Measurements from ENCODE around the gene PCDHB9.
A peak's percentile ranks its signal among the peaks of the same experiment; 100 is the strongest.
"Not testable (repeated sequence)": the region's sequence is repeated elsewhere in the genome, so short reads cannot be mapped to it uniquely, and the experiment has no call there.

Gene PCDHB9

DNA sequence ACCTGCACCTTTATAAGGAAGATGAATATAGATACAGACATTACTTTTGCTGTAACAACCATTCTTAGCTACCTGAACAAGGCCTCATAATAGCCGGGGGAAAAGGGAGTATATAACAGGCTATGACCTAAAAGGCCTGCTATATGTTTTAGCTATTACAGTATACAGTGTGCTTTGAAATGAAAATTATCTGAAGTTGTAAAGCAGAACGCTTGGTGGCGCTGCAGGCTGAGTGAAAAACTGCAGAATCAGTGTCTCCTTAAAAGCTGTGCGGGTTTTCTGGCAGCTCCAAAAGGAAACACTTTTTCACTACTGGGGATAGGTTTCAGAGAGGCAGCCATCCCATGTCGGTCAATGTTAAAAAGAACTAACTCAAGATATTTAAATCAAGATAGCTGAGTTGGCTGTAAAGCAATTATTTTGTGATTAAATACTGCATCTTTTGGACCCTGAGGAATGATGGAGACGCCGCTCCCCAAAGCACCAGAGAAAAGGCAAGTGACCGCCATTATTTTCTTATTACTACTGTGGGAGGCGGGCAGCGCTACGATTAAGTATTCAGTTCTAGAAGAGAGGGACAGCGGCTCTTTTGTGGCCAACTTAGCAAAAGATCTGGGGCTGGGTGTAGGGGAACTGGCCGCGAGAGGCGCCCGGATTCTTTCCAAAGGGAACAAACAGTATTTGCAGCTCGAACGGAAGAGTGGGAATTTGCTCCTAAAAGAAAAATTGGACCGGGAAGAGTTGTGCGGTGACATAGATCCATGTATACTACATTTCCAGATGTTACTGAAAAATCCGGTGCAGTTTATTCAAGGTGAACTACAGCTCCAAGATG lies 31.2 kb upstream of the PCDHB9 start:
- H3K27ac Mint-ChIP-seq = no peak overlapping the region

DNA sequence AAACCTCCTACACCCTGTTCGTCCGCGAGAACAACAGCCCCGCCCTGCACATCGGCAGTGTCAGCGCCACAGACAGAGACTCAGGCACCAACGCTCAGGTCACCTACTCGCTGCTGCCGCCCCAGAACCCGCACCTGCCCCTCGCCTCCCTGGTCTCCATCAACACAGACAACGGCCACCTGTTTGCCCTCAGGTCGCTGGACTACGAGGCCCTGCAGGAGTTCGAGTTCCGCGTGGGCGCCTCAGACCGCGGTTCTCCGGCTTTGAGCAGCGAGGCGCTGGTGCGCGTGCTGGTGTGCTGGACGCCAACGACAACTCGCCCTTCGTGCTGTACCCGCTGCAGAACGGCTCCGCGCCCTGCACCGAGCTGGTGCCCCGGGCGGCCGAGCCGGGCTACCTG lies 29.6 kb upstream of the PCDHB9 start:
- DNase-seq; H3K27ac Mint-ChIP-seq; H3K4me3 Mint-ChIP-seq; H3K4me1 Mint-ChIP-seq; H3K27me3 Mint-ChIP-seq (ENCODE audit: low read depth, poor library complexity): not testable (repeated sequence)
- H3K9me3 Mint-ChIP-seq = peaks cover 67% of the 10 kb centered on the region
- H3K36me3 Mint-ChIP-seq (ENCODE audit: low read depth) = peaks cover 50% of the 10 kb centered on the region

More for the DNA sequence above, 31.2 kb upstream of the PCDHB9 start:
- TF ChIP-seq, protein P1, sequence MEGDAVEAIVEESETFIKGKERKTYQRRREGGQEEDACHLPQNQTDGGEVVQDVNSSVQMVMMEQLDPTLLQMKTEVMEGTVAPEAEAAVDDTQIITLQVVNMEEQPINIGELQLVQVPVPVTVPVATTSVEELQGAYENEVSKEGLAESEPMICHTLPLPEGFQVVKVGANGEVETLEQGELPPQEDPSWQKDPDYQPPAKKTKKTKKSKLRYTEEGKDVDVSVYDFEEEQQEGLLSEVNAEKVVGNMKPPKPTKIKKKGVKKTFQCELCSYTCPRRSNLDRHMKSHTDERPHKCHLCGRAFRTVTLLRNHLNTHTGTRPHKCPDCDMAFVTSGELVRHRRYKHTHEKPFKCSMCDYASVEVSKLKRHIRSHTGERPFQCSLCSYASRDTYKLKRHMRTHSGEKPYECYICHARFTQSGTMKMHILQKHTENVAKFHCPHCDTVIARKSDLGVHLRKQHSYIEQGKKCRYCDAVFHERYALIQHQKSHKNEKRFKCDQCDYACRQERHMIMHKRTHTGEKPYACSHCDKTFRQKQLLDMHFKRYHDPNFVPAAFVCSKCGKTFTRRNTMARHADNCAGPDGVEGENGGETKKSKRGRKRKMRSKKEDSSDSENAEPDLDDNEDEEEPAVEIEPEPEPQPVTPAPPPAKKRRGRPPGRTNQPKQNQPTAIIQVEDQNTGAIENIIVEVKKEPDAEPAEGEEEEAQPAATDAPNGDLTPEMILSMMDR (IDR thresholded peaks at IDR 0.05) = no peak
- no peak overlapping the region for H3K4me3 Mint-ChIP-seq
- DNase-seq = no peak
- H3K36me3 Mint-ChIP-seq (ENCODE audit: low read depth) = peaks cover 60% of the 10 kb centered on the region
- H3K4me1 Mint-ChIP-seq = no peaks in the 10 kb centered on the region
- H3K9me3 Mint-ChIP-seq = peaks cover 79% of the 10 kb centered on the region
- H3K27me3 Mint-ChIP-seq (ENCODE audit: low read depth, poor library complexity) = peaks cover 4% of the 10 kb centered on the region

DNA sequence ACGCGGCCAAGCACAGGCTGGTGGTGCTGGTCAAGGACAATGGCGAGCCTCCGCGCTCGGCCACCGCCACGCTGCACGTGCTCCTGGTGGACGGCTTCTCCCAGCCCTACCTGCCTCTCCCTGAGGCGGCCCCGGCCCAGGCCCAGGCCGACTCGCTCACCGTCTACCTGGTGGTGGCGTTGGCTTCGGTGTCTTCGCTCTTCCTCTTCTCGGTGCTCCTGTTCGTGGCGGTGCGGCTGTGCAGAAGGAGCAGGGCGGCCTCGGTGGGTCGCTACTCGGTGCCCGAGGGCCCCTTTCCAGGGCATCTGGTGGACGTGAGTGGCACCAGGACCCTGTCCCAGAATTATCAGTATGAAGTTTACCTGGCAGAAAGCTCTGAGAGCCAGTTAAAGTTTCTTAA lies 29.1 kb upstream of the PCDHB9 start:
- not testable (repeated sequence) for H3K4me3 Mint-ChIP-seq; H3K27me3 Mint-ChIP-seq (ENCODE audit: low read depth, poor library complexity); H3K4me1 Mint-ChIP-seq; H3K27ac Mint-ChIP-seq; DNase-seq
- peaks cover 65% of the 10 kb centered on the region for H3K9me3 Mint-ChIP-seq
- H3K36me3 Mint-ChIP-seq (ENCODE audit: low read depth) = peaks cover 44% of the 10 kb centered on the region

DNA sequence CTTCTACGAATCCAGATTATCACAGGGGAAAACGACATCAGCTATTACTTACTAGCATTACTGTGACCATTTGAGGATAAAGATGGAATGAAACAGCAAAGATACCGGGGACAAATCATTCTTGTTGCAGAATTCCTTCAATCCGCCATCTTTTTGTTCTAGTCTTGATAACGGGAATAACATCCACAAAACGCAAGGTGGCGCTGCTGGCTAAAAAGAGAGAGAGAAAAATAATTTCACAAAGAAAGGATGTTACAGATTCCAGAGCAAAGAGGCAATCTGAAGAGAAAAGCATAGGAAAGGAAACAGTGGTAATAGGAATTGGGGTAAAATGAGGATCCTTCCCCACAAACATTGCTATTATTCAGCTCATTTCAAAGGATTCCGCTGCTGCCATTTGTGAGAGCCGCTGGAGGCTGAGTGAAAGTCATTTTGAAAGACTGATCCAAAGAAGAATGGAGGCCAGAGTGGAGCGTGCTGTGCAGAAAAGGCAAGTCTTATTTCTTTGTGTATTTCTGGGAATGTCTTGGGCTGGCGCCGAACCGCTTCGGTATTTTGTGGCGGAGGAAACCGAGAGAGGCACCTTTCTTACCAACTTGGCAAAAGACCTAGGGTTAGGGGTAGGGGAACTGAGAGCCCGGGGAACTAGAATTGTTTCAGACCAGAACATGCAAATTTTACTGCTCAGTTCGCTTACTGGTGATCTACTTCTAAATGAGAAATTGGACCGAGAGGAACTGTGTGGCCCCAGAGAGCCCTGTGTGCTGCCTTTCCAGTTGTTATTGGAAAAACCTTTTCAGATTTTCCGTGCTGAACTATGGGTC lies 14.4 kb upstream of the PCDHB9 start, which contains the start of gene PCDHB7:
PCDHB7 (plus strand) TSS at position 264 of the 824 bp plus-strand sequence; CDS start at position 456, 192 bp downstream.
- no peaks in the 10 kb centered on the region for H3K4me1 Mint-ChIP-seq
- peaks cover 55% of the 10 kb centered on the region for H3K9me3 Mint-ChIP-seq
- no peak within 1 kb of the TSS for H3K27ac Mint-ChIP-seq
- TF ChIP-seq, protein P1 (IDR thresholded peaks at IDR 0.05) = peak; percentile 24
- no peaks in the 10 kb centered on the region for H3K27me3 Mint-ChIP-seq (ENCODE audit: low read depth, poor library complexity)
- no peak within 1 kb of the TSS for H3K4me3 Mint-ChIP-seq
- peak; percentile 29 for DNase-seq
- peaks cover 28% of the 10 kb centered on the region for H3K36me3 Mint-ChIP-seq (ENCODE audit: low read depth)

DNA sequence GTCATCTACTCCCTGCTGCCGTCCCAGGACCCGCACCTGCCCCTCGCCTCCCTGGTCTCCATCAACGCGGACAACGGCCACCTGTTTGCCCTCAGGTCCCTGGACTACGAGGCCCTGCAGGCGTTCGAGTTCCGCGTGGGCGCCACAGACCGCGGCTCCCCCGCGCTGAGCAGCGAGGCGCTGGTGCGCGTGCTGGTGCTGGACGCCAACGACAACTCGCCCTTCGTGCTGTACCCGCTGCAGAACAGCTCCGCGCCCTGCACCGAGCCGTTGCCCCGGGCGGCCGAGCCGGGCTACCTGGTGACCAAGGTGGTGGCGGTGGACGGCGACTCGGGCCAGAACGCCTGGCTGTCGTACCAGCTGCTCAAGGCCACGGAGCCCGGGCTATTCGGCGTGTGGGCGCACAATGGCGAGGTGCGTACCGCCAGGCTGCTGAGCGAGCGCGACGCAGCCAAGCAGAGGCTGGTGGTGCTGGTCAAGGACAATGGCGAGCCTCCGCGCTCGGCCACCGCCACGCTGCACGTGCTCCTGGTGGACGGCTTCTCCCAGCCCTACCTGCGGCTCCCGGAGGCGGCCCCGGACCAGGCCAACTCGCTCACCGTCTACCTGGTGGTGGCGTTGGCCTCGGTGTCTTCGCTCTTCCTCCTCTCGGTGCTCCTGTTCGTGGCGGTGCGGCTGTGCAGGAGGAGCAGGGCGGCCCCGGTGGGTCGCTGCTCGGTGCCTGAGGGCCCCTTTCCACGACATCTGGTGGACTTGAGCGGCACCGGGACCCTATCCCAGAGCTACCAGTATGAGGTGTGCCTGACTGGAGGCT lies 12.5 kb upstream of the PCDHB9 start:
- not testable (repeated sequence) for DNase-seq

DNA sequence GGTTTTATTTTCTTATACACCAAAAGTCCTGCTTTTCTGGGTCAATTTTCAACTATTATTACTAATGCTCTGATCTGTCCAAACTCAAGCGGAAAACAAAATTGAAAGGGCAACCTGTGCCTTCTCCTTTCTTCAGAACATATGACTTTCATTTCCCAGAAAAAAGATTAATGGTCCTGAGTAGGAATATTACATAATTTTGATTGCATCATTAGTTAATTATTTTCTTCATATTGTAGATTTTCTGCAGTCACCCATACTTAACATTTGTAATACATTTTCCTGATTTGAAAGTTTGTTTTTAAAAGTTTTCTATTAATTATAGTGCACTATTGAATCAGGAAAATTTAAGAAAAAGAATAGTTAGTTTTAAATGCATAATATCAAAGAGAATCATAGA lies 11.0 kb upstream of the PCDHB9 start:
- H3K36me3 Mint-ChIP-seq (ENCODE audit: low read depth) = peaks cover 15% of the 10 kb centered on the region
- no peaks in the 10 kb centered on the region for H3K27me3 Mint-ChIP-seq (ENCODE audit: low read depth, poor library complexity)
- no peak for DNase-seq
- H3K4me1 Mint-ChIP-seq = no peaks in the 10 kb centered on the region
- H3K9me3 Mint-ChIP-seq = peaks cover 38% of the 10 kb centered on the region
- no peak overlapping the region for H3K27ac Mint-ChIP-seq
- TF ChIP-seq, protein P1 (IDR thresholded peaks at IDR 0.05) = no peak
- H3K4me3 Mint-ChIP-seq = no peak overlapping the region

More for the DNA sequence above, 12.5 kb upstream of the PCDHB9 start:
- not testable (repeated sequence) for H3K27ac Mint-ChIP-seq; H3K4me1 Mint-ChIP-seq; H3K27me3 Mint-ChIP-seq (ENCODE audit: low read depth, poor library complexity); H3K4me3 Mint-ChIP-seq
- H3K9me3 Mint-ChIP-seq = peaks cover 38% of the 10 kb centered on the region
- H3K36me3 Mint-ChIP-seq (ENCODE audit: low read depth) = peaks cover 17% of the 10 kb centered on the region

DNA sequence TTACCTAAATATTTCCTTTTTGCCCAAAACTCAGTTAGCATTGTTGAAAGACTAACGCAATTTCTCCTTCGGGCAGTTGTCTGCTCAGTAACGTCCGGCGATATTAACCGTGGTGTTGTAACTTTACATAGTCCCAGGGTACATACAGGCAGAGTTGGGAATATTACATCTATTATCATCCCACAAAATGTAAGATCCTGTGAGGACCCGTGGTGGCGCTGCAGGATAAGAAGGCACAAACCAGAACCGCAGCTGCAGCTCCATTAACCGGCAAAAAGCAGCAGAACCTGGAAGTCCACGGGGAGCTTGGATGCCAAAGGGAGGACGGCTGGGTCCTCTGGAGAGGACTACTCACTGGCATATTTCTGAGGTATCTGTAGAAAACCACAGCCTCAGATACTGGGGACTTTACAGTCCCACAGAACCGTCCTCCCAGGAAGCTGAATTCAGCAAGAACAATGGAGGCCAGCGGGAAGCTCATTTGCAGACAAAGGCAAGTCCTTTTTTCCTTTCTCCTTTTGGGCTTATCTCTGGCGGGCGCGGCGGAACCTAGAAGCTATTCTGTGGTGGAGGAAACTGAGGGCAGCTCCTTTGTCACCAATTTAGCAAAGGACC lies 9.3 kb upstream of the PCDHB9 start, which contains the start of gene PCDHB8:
PCDHB8 (plus strand) TSS at position 214 of the 615 bp plus-strand sequence; CDS start at position 459, 245 bp downstream.
- not testable (repeated sequence) for H3K27ac Mint-ChIP-seq; H3K4me1 Mint-ChIP-seq; DNase-seq; H3K4me3 Mint-ChIP-seq; H3K27me3 Mint-ChIP-seq (ENCODE audit: low read depth, poor library complexity)
- Mint-ChIP-seq H3K9me3 (peaks cover 38% of the 10 kb centered on the region), H3K36me3 (ENCODE audit: low read depth) (peaks cover 17% of the 10 kb centered on the region)

DNA sequence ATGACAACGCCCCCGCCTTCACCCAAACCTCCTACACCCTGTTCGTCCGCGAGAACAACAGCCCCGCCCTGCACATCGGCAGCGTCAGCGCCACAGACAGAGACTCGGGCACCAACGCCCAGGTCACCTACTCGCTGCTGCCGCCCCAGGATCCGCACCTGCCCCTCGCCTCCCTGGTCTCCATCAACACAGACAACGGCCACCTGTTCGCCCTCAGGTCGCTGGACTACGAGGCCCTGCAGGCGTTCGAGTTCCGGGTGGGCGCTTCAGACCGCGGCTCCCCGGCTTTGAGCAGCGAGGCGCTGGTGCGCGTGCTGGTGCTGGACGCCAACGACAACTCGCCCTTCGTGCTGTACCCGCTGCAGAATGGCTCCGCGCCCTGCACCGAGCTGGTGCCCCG lies 7.6 kb upstream of the PCDHB9 start:
- not testable (repeated sequence) for DNase-seq; H3K4me3 Mint-ChIP-seq; H3K4me1 Mint-ChIP-seq; H3K27ac Mint-ChIP-seq; H3K27me3 Mint-ChIP-seq (ENCODE audit: low read depth, poor library complexity)
- Mint-ChIP-seq H3K9me3 (peaks cover 35% of the 10 kb centered on the region), H3K36me3 (ENCODE audit: low read depth) (peaks cover 19% of the 10 kb centered on the region)

DNA sequence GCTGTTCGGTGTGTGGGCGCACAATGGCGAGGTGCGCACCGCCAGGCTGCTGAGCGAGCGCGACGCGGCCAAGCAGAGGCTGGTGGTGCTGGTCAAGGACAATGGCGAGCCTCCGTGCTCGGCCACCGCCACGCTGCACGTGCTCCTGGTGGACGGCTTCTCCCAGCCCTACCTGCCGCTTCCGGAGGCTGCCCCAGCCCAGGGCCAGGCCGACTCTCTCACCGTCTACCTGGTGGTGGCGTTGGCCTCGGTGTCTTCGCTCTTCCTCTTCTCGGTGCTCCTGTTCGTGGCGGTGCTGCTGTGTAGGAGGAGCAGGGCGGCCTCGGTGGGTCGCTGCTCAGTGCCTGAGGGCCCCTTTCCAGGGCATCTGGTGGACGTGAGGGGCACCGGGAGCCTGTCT lies 7.1 kb upstream of the PCDHB9 start:
- H3K36me3 Mint-ChIP-seq (ENCODE audit: low read depth) = peaks cover 24% of the 10 kb centered on the region
- peaks cover 40% of the 10 kb centered on the region for H3K9me3 Mint-ChIP-seq
- not testable (repeated sequence) for H3K4me3 Mint-ChIP-seq; H3K27me3 Mint-ChIP-seq (ENCODE audit: low read depth, poor library complexity); H3K4me1 Mint-ChIP-seq; DNase-seq; H3K27ac Mint-ChIP-seq
